Muscle of leg (tissue), 11 donors: ENCODE measurements around the gene SYF2. TPM values are rescaled to one million over a fixed set of nuclear protein-coding genes. Genes with fewer than 3 reads are reported as not detected.

Experiments
- DNase-seq: peaks from one replicate; pipeline ENCODE4 v3.0.0; 2013
- H3K27ac ChIP-seq: one replicate; pipeline ENCODE4 v1.5.1; 2013; ENCODE audit warnings: mild to moderate bottlenecking, low read length, control low read depth
- H3K27me3 ChIP-seq: one replicate; pipeline ENCODE4 v1.6.1; 2013; ENCODE audit warnings: low read length; ENCODE audit not compliant: control insufficient read depth, insufficient read depth
- H3K36me3 ChIP-seq: one replicate; pipeline ENCODE4 v1.6.1; 2013; ENCODE audit warnings: low read length; ENCODE audit not compliant: control insufficient read depth, insufficient read depth
- H3K4me1 ChIP-seq: one replicate; pipeline ENCODE4 v1.6.1; 2013; ENCODE audit warnings: low read length; ENCODE audit not compliant: control insufficient read depth, insufficient read depth
- H3K4me3 ChIP-seq: one replicate; pipeline ENCODE4 v1.5.1; 2013; ENCODE audit warnings: low read length, control low read depth
- H3K9me3 ChIP-seq: replicated peaks from 2 replicates; pipeline ENCODE4 v1.6.1; 2013; ENCODE audit warnings: low read depth, low read length; ENCODE audit not compliant: control insufficient read depth
- WGBS: methylation state at CpG from one replicate; pipeline ENCODE4 v1.1.5; 2013; ENCODE audit warnings: missing lambda C conversion rate; ENCODE audit not compliant: insufficient coverage; 5-methylcytosine and 5-hydroxymethylcytosine counted together
- polyA plus RNA-seq, 8 donors: library from polyadenylated mRNA; unstranded; fragments of 120-200 nt; gene quantifications; one replicate each; pipeline versions ENCODE4 v1.2.1 to v1.2.3, GENCODE V29; 2013; ENCODE audit warnings: inconsistent platforms in 1 of 8, low replicate concordance in 1 of 8; ENCODE audit not compliant: insufficient read length in 8 of 8, insufficient read depth in 1 of 8
- total RNA-seq: library from RNA; stranded (reverse); fragments of 120-200 nt; gene quantifications from one replicate; pipeline ENCODE4 v1.2.4, GENCODE V29; 2013

The SYF2 gene
- total and polyA plus RNA-seq, 9 donors, result 52.6 to 65.6 (median 58.3) TPM

GRCh38 chr1:25209516-25209915 lies 22.8 kb downstream of the SYF2 start:
- H3K4me3 ChIP-seq, result no peak overlapping the region
- H3K36me3 ChIP-seq, result no peaks in the 10 kb centered on the region
- no CpG with 5 or more reads among the region's 4 CpGs for WGBS
- no peak overlapping the region for H3K27ac ChIP-seq
- no peaks in the 10 kb centered on the region for H3K9me3 ChIP-seq
- peaks cover 7% of the 10 kb centered on the region for H3K27me3 ChIP-seq
- H3K4me1 ChIP-seq, result peaks cover 5% of the 10 kb centered on the region
- no peak for DNase-seq

DNA sequence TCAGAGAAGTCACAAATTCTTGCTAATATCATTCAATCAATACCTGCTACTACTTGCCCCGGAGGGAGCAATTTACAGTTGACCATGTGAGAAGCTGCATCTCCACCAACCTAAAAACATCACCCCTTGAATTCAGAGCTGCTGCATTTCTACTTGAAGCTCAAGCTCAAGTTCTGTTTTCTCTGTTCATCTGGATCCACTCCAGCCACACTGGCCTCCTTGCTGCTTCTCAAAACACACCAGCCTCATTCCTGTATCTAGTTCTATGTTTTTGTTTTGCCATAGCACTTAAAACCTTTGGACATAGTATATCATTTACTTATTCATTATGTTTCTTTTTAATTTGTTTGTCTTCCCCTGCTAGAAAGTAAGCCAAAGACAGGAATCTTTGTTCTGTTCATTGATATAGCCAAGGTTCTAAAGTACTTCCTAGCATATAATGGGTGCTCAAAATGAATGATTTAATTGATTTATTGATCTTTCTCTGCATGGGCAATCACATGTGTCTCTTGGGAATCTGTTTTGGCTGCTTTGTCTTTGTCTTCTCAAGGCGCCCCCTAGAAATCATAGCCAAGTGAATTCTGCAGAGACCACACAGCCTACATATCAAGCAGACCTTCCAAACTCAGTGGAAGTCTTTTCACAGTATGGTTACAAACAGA lies 23.6 kb downstream of the SYF2 start:
- H3K27me3 ChIP-seq, result peaks cover 7% of the 10 kb centered on the region
- H3K4me1 ChIP-seq, result peaks cover 5% of the 10 kb centered on the region
- WGBS, result 67% methylated on average over 2 of the region's 2 CpGs

GRCh38 chr1:25208092-25208491 lies 24.2 kb downstream of the SYF2 start:
- Histone ChIP-seq H3K27me3 (peaks cover 7% of the 10 kb centered on the region), H3K9me3 (no peaks in the 10 kb centered on the region), H3K4me1 (peaks cover 5% of the 10 kb centered on the region), H3K4me3 (no peak overlapping the region), H3K36me3 (no peaks in the 10 kb centered on the region), H3K27ac (no peak overlapping the region)
- DNase-seq, result no peak
- no CpG with 5 or more reads among the region's 1 CpG for WGBS

More for the DNA sequence above, 23.6 kb downstream of the SYF2 start:
- Histone ChIP-seq H3K27ac (no peak overlapping the region), H3K9me3 (no peaks in the 10 kb centered on the region), H3K4me3 (no peak overlapping the region), H3K36me3 (no peaks in the 10 kb centered on the region)
- no peak for DNase-seq

DNA sequence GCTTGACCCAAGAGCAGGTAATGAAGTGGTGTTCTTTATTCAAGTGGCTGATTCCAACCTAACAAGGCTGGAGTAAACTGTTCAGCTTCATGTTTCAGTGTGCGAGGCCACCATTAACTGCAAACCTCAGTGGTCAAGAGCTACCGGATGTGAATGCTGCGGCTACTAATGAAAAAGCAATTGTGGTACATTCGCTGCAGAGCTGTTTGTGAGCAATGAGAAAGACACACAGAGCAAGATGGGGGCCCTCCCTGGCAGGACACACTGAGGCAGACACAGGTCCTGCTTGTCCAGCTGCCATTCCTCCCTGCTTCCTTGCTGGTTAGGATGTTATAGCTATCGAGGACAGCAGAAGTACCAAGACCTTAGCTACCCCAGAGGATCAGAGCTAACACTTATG lies 26.1 kb downstream of the SYF2 start:
- no peak overlapping the region for H3K27ac ChIP-seq

DNA sequence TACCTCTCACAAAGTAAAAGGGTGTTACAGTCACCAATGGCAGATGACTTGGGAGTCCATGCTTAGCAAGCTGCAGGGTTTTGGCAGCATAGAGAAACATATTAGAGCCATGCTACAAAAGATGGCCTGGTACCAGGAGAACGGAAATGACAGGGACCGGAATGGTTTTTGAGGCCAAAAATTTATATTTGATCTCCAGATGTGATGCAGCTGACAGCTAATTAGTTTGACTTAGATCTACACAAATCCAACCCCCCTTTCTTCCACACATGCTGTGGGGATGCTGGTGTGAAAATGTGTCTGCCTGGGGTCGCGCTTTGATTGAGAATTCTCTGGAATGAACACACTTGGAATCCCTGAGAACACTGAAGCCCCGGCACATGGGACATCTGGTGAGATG lies 26.5 kb downstream of the SYF2 start:
- no peaks in the 10 kb centered on the region for H3K36me3 ChIP-seq
- no peak overlapping the region for H3K4me3 ChIP-seq
- H3K27ac ChIP-seq, result no peak overlapping the region
- peaks cover 5% of the 10 kb centered on the region for H3K27me3 ChIP-seq
- H3K9me3 ChIP-seq, result no peaks in the 10 kb centered on the region
- peaks cover 11% of the 10 kb centered on the region for H3K4me1 ChIP-seq
- DNase-seq, result peak; percentile 63
- 40% methylated on average over 3 of the region's 5 CpGs for WGBS

More for the DNA sequence above, 26.1 kb downstream of the SYF2 start:
- H3K36me3 ChIP-seq, result no peaks in the 10 kb centered on the region
- H3K4me3 ChIP-seq, result no peak overlapping the region
- no peaks in the 10 kb centered on the region for H3K9me3 ChIP-seq
- 53% methylated on average over 4 of the region's 5 CpGs for WGBS
- no peak for DNase-seq
- peaks cover 5% of the 10 kb centered on the region for H3K27me3 ChIP-seq
- H3K4me1 ChIP-seq, result peaks cover 7% of the 10 kb centered on the region

DNA sequence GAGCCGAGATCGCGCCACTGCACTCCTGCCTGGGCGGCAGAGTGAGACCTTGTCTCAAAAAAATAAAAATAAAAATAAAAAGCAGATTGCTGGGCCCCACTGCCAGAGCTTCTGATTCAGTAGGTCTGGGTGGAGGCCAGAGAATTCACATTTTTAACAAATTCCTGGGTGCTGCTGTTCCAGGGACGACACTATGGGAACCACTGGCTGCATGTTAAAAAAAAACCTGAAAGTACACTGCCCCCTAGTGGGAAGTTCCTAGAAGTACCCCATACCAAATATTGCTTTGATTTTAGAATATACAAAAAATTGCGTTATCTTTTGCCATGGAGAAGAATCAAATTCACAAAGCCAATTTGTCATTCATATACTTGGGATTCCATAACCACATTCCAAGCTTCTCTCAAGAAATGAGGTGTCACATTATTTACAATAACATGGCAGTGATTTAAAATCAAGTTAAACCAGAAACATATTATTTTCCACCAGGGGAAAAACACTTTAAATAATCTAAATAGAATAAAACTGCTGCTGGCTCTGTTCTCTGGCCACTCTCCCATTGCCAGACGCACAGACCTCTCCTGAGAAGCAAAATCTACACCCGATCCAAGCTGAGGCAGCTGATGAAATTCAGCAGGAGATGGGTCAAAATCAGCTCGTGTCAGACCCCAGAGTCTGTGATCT lies 27.4 kb downstream of the SYF2 start:
- H3K36me3 ChIP-seq, result no peaks in the 10 kb centered on the region
- no peak overlapping the region for H3K4me3 ChIP-seq
- H3K9me3 ChIP-seq, result no peaks in the 10 kb centered on the region
- DNase-seq, result peak; percentile 77
- peaks cover 5% of the 10 kb centered on the region for H3K27me3 ChIP-seq
- H3K4me1 ChIP-seq, result peaks cover 20% of the 10 kb centered on the region
- 36% methylated on average over 3 of the region's 9 CpGs for WGBS
- H3K27ac ChIP-seq, result peak overlapping the region; percentile 20

DNA sequence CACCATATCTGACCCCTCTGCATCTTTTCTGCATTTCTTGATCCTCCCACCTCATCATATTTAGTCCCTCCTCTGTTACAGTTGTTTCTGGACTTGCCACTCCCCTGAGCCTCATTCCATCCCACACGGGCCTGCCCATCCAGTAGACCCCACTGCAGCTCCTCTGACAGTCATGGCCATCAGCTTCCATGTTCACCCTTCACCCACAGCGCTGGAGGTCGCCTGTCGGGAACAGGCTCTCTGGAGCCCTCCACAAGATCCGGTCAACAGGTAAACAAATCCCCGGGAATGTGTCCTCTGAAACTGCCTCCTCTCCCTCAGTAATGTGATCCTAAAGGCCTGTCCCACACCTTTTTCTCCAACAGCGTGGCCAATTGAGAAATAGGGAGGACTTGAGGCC lies 31.3 kb downstream of the SYF2 start:
- WGBS, result 76% methylated on average over 6 of the region's 7 CpGs
- DNase-seq, result no peak
- H3K4me1 ChIP-seq, result peaks cover 50% of the 10 kb centered on the region
- H3K36me3 ChIP-seq, result no peaks in the 10 kb centered on the region
- peaks cover 30% of the 10 kb centered on the region for H3K27me3 ChIP-seq
- no peak overlapping the region for H3K27ac ChIP-seq
- H3K9me3 ChIP-seq, result no peaks in the 10 kb centered on the region
- H3K4me3 ChIP-seq, result no peak overlapping the region

DNA sequence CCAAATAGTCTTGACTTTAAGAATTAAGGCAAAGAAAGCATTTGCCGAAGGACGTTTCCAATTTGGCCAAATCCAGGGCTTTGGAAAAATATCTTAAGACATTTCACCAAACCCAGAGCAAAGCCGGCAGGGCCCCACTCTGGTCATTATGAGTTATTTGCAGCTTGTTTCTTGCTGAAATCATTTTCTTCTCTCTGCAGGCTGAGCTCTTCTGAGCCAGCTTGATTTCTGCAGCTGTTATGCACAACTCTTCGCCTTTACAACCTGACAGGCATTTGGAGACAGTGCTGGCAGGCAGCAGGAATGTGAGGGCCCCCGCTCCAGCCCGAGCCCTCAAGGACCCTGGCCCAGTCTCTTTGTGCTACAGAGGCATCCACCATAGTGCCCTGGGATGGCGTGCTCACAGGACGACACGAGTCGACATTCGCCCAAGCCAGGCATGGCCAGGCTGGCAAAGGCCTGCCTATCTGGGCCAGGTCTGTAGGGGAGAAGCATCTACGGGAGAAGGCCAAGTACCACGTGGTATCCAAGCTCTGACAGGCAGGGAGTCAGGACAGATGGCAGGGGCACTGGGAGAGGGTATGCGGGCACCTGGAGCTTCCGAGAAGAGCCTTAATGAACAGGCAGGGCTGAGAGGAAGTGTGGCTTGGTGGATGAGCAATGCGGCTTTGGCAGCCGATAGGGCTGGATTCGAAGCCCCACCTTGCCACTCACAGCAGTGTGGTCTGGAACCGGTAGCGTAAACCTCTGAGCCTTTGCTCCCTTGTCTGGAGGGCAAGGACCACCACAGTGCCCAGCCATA lies 32.3 kb downstream of the SYF2 start:
- peak; percentile 82 for DNase-seq
- peaks cover 38% of the 10 kb centered on the region for H3K27me3 ChIP-seq

DNA sequence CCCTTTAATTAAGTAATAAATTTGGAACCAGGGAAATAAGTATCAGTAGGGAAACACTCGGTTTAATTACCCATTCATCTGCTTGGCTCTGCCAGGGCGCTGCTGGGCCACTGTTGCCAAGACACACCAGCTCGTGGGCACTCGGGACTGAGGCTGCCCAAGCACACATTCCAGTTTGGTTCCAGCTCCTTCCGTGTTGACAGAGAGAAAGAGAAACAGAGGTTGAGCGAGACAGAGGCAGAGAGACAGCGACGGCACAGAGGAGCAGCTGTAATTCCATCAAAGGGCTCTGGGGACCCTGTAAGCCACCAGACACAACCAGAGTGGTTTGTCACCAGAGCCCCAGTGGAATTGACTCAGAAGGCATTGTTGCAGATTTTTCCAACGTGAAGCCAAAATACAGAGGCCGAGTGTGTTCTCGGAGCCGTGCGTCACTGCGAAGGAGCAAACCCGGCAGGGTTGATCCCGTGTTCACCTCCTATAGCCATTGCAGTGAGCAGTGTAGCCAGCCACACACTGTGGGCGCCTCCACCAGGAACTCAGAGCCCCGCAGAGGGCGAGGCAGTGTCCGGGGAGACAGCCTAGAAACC lies 33.5 kb downstream of the SYF2 start:
- Histone ChIP-seq H3K4me3 (no peak overlapping the region), H3K27me3 (peaks cover 40% of the 10 kb centered on the region), H3K9me3 (no peaks in the 10 kb centered on the region), H3K27ac (peak overlapping the region; percentile 80), H3K36me3 (no peaks in the 10 kb centered on the region), H3K4me1 (peaks cover 48% of the 10 kb centered on the region)
- WGBS, result 46% methylated on average over 20 of the region's 20 CpGs
- DNase-seq, result peak; percentile 71

More for the DNA sequence above, 32.3 kb downstream of the SYF2 start:
- Histone ChIP-seq H3K36me3 (no peaks in the 10 kb centered on the region), H3K9me3 (no peaks in the 10 kb centered on the region), H3K4me3 (no peak overlapping the region), H3K4me1 (peaks cover 48% of the 10 kb centered on the region), H3K27ac (peak overlapping the region; percentile 80)
- 39% methylated on average over 18 of the region's 20 CpGs for WGBS
